ENCODE data around the gene CCNY. TPM values are rescaled to one million over a fixed set of nuclear protein-coding genes. Genes with fewer than 3 reads are reported as not detected.

The CCNY gene
- total and polyA plus RNA-seq, 2 experiments from 2014 or later: 51.5 to 55.8 TPM

GRCh38 chr10:35453855-35454532 is 117.7 kb downstream of the CCNY start:
- Histone ChIP-seq H3K27ac (no peak overlapping the region), H3K4me2 (peak overlapping the region; percentile 4), H3K9me3 (ENCODE audit: low read depth) (no peaks in the 10 kb centered on the region), H3K27me3 (no peaks in the 10 kb centered on the region), H4K20me1 (ENCODE audit: insufficient read depth, poor library complexity, severe bottlenecking) (peaks cover 27% of the 10 kb centered on the region), H2AFZ (no peak overlapping the region), H3K9me2 (replicated peaks; ENCODE audit: insufficient read depth) (no peaks in the 10 kb centered on the region), H3K36me3 (replicated peaks; ENCODE audit: insufficient read depth, low read depth) (no peaks in the 10 kb centered on the region), H3K4me3 (no peak overlapping the region), H3K4me1 (ENCODE audit: insufficient read depth) (peaks cover 19% of the 10 kb centered on the region), H3K79me2 (peaks cover 92% of the 10 kb centered on the region)
- TF ChIP-seq EZH2 (IDR thresholded peaks at IDR 0.05; ENCODE audit: borderline replicate concordance): no peak
- no peak for TF ChIP-seq CTCF (IDR thresholded peaks at IDR 0.05; ENCODE audit: poor library complexity)
- DNase-seq (ENCODE audit: low spot score): no peak
- 85% methylated on average over 12 of the region's 12 CpGs for WGBS (ENCODE audit: low lambda C conversion rate, missing lambda C conversion rate)

GRCh38 chr10:35456153-35456720 is 119.9 kb downstream of the CCNY start:
- DNase-seq (ENCODE audit: low spot score): no peak
- Histone ChIP-seq H3K27me3 (no peaks in the 10 kb centered on the region), H3K36me3 (replicated peaks; ENCODE audit: insufficient read depth, low read depth) (no peaks in the 10 kb centered on the region), H2AFZ (no peak overlapping the region), H3K9me2 (replicated peaks; ENCODE audit: insufficient read depth) (no peaks in the 10 kb centered on the region), H3K27ac (no peak overlapping the region), H4K20me1 (ENCODE audit: insufficient read depth, poor library complexity, severe bottlenecking) (peaks cover 34% of the 10 kb centered on the region), H3K79me2 (peaks cover 92% of the 10 kb centered on the region), H3K4me3 (no peak overlapping the region), H3K4me1 (ENCODE audit: insufficient read depth) (peaks cover 19% of the 10 kb centered on the region), H3K4me2 (no peak overlapping the region), H3K9me3 (ENCODE audit: low read depth) (no peaks in the 10 kb centered on the region)
- TF ChIP-seq CTCF (IDR thresholded peaks at IDR 0.05; ENCODE audit: poor library complexity): no peak
- TF ChIP-seq EZH2 (IDR thresholded peaks at IDR 0.05; ENCODE audit: borderline replicate concordance): no peak
- TF ChIP-seq EZH2phosphoT487 (IDR thresholded peaks at IDR 0.05; ENCODE audit: low read depth, severe bottlenecking, unreplicated experiment): no peak
- WGBS (ENCODE audit: low lambda C conversion rate, missing lambda C conversion rate): 94% methylated on average over 3 of the region's 3 CpGs

GRCh38 chr10:35456784-35457183 is 120.5 kb downstream of the CCNY start:
- H3K4me3 ChIP-seq: no peak overlapping the region
- H3K9me3 ChIP-seq (ENCODE audit: low read depth): no peaks in the 10 kb centered on the region
- no peak for TF ChIP-seq CTCF (IDR thresholded peaks at IDR 0.05; ENCODE audit: poor library complexity)
- TF ChIP-seq EZH2 (IDR thresholded peaks at IDR 0.05; ENCODE audit: borderline replicate concordance): no peak
- TF ChIP-seq EZH2phosphoT487 (IDR thresholded peaks at IDR 0.05; ENCODE audit: low read depth, severe bottlenecking, unreplicated experiment): no peak
- peaks cover 19% of the 10 kb centered on the region for H3K4me1 ChIP-seq (ENCODE audit: insufficient read depth)
- 90% methylated on average over 4 of the region's 4 CpGs for WGBS (ENCODE audit: low lambda C conversion rate, missing lambda C conversion rate)
- no peak for DNase-seq (ENCODE audit: low spot score)
- H3K79me2 ChIP-seq: peaks cover 92% of the 10 kb centered on the region
- no peaks in the 10 kb centered on the region for H3K27me3 ChIP-seq
- no peaks in the 10 kb centered on the region for H3K36me3 ChIP-seq (replicated peaks; ENCODE audit: insufficient read depth, low read depth)
- H2AFZ ChIP-seq: no peak overlapping the region
- peaks cover 34% of the 10 kb centered on the region for H4K20me1 ChIP-seq (ENCODE audit: insufficient read depth, poor library complexity, severe bottlenecking)
- H3K4me2 ChIP-seq: no peak overlapping the region
- no peaks in the 10 kb centered on the region for H3K9me2 ChIP-seq (replicated peaks; ENCODE audit: insufficient read depth)
- no peak overlapping the region for H3K27ac ChIP-seq

All from hepatocyte (in vitro differentiated cells).